Measurements from ENCODE around the gene AGAP1.

Gene AGAP1

GRCh38 chr2:235630718-235631296, 137.0 kb downstream of the AGAP1 start:
- H3K4me3 ChIP-seq (ENCODE audit: low read depth, low read length) = no peak overlapping the region

DNA sequence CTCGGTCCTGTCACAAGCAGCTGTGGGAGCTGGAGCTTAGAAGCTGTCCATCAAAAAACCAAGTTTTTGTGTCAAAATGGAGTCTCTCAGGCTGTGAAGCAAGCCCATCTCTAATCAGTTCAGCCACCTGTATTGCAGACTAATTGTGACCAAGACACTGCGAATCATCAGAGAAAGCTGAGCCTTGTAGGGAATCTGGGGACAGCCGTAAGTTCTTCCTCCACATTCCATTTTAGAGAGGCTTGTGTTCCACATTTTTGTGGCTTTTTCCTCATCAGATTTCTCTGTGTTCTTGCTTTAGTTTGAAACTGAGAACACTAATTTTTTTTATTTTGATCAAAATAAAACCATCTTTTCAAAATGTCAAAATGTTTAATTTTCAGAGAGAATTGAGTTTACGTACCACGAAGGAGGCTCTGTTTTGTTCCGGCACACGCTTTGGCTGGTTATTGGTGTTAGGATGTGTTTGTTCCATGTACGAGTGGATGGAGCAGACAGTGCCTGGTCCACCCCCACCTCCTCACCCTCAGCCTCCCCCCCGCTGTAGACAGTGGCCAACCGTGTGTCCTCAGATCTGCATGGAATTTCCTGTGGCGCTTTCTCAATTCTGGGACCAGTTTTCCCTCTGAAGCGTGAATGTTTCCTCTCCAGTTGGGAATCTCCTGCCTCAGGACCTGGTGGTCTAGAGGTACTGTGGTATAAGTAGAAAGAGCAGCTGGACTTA, 140.8 kb downstream of the AGAP1 start:
- H3K4me3 ChIP-seq (ENCODE audit: low read depth, low read length) = no peak overlapping the region

DNA sequence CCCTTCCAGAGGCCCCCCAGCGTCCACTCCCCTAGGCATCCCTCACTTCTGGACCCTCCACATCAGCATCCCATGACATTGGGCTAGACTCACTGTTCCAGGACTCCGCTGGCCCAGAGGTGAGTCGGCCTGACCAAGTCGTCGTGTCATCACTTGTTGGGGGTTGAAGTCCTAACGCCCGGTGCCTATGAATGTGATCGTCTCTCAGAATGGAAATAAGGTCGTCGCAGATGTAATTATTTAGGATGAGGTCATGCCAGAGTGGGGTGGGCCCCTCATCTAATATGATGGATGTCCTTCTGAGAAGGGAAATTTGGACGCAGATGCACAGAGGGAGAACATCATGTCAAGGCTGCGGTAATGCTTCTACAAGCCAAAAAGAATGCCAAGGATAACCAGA, 142.7 kb downstream of the AGAP1 start:
- H3K4me3 ChIP-seq (ENCODE audit: low read depth, low read length) = no peak overlapping the region

DNA sequence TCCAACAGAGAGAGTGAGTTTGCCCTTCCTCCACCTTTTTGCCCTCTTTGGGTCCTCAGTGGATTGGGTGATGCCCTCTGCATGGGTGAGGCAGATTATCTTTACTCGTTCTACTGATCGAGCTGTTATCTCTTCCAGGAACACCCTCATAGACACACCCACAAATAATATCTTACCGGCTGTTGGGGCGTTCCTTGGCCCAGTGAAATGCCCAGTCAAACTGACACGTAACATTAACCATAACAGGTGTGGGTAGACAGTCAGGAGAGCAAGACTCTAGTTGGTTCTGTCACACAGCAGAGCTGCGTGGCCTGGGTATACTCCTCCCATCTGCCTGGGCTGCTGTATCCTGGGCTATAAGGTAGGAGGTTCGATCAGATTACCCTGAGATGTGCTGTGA, 144.1 kb downstream of the AGAP1 start:
- H3K4me3 ChIP-seq (ENCODE audit: low read depth, low read length) = no peak overlapping the region

GRCh38 chr2:235638541-235639427, 144.9 kb downstream of the AGAP1 start:
- H3K4me3 ChIP-seq (ENCODE audit: low read depth, low read length) = no peak overlapping the region

DNA sequence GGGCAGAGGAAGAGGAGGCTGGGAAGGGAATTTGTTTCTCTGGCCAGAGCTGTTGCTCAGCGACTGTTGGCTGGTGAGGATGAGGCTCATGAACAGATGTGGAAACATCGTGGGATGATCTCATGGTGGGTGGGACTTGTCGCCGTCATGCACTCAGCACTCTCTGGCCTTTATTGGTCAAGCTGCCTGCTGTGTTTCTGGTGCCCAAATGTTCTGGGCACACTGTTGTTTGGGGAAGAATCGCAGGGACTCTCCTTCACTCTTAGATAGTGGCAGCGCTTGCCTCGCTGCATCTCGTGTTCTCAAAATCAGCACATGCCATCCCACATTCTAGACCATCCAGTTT, 145.6 kb downstream of the AGAP1 start:
- no peak overlapping the region for H3K4me3 ChIP-seq (ENCODE audit: low read depth, low read length)

- no peak overlapping the region for H3K4me3 ChIP-seq (ENCODE audit: low read depth, low read length)
Observed at GRCh38 chr2:235639885-235640284, 146.0 kb downstream of the AGAP1 start.

DNA sequence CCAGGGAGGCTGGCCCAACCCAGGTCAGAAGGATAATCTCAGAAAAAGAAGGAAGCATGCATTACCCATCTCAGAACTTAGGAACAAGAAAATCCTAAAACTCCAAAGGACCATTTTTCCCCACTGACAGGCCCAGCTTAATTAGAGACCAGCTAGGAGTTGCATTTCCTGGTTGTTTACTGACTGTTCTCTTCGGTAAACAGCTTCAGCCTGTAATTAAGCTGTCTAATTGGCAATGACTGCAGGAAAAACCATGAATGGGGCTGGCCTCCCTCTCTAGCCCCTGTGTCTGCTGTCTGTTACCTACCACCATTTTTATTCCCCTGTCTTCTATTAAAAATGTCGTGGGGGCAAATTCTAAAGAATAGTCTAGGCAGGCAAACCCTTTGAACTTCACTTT, 146.5 kb downstream of the AGAP1 start:
- no peak overlapping the region for H3K4me3 ChIP-seq (ENCODE audit: low read depth, low read length)

DNA sequence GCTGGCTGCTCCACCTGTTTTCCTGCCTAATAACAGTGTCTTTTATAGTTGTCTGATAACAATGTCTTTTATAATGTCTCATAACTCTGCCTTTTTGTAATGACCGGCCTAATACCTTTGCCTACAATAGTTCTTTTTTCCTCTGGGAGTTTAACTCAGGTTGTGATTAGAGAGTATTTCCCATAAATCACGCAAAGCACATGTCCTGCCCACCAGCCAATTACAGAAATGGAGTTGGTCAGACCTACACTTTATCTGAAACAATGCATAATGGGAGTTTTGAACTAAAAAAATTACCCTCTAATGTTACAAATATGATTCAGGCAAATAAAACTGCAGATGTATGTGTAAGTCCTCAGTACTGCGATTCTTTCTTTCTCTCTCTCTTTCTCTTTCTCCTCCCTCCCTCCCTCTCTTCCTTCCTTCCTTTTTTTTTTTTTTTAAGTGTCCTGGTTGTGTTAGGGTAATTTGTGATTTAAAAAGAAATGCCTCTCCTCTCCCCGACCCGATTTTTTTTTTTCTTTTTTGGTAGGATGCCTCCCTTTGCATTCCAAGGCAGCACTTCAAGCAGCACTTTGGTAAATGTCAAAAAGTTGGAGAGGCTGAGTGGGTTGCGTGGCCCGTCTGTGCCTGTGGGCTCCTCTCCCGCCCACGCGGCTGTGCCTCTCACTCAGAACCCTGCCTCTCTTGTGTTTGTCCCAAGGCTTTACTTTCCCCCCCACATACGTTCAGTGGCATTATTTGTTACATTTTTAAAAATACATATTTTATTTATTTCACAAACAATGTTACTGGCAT, 147.3 kb downstream of the AGAP1 start:
- H3K4me3 ChIP-seq (ENCODE audit: low read depth, low read length) = no peak overlapping the region

GRCh38 chr2:235641956-235642355, 148.1 kb downstream of the AGAP1 start:
- H3K4me3 ChIP-seq (ENCODE audit: low read depth, low read length) = no peak overlapping the region

GRCh38 chr2:235642446-235643098, 148.7 kb downstream of the AGAP1 start:
- no peak overlapping the region for H3K4me3 ChIP-seq (ENCODE audit: low read depth, low read length)

- H3K4me3 ChIP-seq (ENCODE audit: low read depth, low read length) = no peak overlapping the region
Observed at GRCh38 chr2:235643680-235644511, 150.1 kb downstream of the AGAP1 start.

- H3K4me3 ChIP-seq (ENCODE audit: low read depth, low read length) = no peak overlapping the region
Observed at GRCh38 chr2:235647264-235647663, 153.4 kb downstream of the AGAP1 start.

GRCh38 chr2:235647877-235648276, 154.0 kb downstream of the AGAP1 start:
- no peak overlapping the region for H3K4me3 ChIP-seq (ENCODE audit: low read depth, low read length)

DNA sequence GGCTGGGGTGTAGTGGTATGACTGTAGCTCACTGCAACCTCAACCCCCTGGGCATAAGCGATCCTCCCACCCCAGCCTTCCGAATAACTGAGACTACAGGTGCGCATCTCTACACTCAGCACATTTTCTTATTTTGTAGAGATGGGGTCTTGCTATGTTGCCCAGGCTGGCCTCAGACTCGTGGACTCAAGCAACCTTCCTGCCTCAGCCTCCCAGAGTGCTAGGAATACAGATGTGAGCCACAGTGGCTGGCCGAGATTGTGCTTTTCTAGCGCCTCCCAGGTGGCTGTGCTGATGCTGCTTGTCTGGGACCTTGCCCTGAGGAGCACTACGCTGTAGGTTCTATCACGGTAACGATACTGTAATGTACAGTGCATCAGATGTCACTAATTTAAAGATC, 155.6 kb downstream of the AGAP1 start:
- H3K4me3 ChIP-seq (ENCODE audit: low read depth, low read length) = no peak overlapping the region

- H3K4me3 ChIP-seq (ENCODE audit: low read depth, low read length) = no peak overlapping the region
Observed at GRCh38 chr2:235651643-235652042, 157.8 kb downstream of the AGAP1 start.

GRCh38 chr2:235654103-235654813, 160.4 kb downstream of the AGAP1 start:
- no peak overlapping the region for H3K4me3 ChIP-seq (ENCODE audit: low read depth, low read length)

- H3K4me3 ChIP-seq (ENCODE audit: low read depth, low read length) = no peak overlapping the region
Observed at GRCh38 chr2:235658351-235659174, 164.7 kb downstream of the AGAP1 start.

All from iPS-11a (cell line).